Brain pericyte (primary cell): Measurements from ENCODE around the gene GPC6.

Experiments
- DNase-seq: peaks from one replicate; pipeline ENCODE4 v3.0.0-alpha.2; 2012; ENCODE audit warnings: low read depth, low spot score

GPC6 gene

DNA sequence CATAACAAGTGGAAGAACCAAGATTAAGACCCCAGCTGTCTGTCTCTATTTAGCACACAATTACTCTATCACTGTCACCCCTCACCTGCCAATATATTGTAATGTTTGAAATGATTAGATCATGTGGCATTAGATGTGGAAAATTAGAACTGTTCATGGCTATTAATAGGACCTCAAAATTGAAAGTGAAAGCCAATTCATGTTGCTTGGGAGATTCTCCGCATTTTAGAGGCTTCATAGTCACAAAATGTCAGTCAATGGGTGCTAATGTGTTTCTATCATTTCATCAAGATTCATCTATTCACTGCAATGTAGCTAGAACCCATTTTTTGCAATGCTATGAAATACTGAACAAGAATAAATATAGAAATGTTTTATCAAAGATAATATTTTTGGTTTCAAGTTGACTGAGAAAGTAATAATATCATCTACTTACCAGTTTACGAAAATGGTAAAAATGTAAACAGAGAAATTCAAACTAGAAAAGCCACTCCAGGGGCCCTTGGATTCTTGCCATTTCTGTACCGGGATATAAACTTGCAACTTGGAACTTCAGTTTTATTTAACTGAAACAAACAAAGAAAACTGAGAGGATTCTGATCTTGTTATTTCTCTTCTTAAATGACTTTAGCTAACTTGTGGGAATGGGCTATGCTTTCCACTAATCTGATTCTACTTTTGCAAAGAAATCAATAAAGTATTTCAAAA, 864.3 kb downstream of the GPC6 start:
- no peak for DNase-seq

DNA sequence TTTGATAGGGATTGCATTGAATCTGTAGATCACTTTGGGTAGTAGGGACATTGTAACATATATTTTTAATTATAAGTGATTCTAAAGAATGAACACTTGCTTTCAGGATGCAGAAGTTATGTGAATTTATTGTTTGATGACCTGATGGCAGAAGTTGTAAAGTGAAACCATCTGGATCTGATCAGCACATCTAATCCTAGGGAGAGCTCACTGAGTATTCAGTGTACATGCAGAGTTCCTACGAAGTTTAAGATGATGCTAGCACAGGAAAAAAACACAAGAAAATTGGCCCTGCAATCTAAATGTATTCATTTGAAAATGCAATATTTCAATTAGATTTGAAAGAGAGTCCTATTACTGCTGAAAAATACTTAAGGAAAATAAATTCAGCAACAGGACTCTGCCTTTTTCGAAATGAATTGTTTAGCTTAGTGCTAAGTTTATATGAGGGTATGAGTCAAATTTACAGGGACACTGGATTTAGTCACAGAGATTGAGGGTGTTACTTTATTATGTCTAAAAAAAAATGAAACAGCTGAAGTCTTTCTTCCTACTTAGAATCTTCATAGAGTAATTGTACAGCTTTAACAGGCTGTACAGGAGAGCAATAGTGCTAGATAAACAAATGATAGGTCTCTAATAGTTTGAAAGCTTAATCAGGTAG, 867.2 kb downstream of the GPC6 start:
- DNase-seq = no peak

GRCh38 chr13:94109715-94110374, 883.2 kb downstream of the GPC6 start:
- no peak for DNase-seq

GRCh38 chr13:94112227-94112626, 885.6 kb downstream of the GPC6 start:
- DNase-seq = no peak

GRCh38 chr13:94112731-94113130, 886.1 kb downstream of the GPC6 start:
- no peak for DNase-seq

DNA sequence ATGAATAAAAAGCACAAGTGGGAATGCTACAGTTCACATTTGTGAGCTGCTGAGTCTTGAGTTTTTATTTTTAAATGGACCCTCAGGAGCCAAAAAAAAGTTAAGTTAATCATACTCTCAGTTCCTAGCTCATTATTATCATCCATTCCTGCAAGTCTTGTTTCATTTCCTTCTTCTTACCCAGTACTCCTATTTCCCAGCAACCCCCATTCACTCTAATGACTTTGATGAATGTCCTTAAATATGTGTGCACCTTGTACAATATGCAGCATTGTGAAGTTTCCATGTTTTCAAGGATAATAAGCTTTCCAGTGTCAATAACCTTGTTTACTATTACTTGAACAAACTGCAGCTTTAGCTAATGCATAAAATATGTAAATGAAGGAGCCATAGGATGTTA, 886.6 kb downstream of the GPC6 start:
- DNase-seq = no peak

DNA sequence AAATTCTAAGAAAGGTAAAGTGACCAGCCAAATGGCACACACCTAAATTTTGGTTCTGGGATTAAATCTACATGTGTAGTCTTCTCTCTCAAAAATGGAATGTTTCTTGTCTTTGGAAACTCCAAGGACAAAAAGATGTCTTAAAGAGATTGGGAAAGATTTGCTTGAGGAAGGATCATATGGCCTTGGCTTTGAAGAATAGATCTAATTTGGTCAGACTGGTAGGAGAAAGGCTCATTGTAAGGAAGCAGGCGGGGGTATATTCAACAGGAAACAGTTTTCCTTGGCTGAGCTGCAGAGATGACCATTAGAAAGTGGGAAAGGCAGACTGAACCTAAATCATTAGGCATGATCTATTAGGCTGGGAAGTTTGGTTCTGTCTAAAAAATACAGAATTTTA, 887.6 kb downstream of the GPC6 start:
- no peak for DNase-seq

- no peak for DNase-seq
These were observed 888.4 kb downstream of the GPC6 start for GRCh38 chr13:94115054-94115453.

DNA sequence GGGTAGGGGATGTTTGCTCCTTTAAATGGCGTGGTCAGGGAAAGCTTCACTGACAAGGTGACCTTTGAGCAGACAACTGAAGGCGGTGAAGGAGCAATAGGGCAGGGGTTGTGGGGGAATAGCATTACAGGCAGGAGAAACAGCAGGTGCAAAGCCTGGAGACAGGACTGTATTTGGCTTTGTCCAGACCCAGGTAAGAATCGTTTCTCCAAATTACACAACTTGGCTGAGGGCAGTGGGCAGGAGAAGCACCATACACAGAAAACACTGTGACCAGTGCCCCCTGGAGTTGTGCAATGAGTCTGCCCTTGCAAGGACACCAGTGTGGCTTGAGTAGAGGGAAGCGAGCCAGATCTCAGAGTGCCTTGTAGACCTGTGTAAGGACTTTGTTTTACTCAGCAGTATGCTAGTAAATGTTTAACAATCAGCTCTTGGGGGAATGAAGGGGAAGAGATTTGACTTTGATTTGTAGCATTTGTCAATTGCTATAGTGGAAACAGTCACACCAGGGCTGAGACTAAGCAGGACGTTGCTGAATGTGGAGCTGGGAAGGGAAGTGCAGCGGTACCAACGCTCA, 892.8 kb downstream of the GPC6 start:
- no peak for DNase-seq

DNA sequence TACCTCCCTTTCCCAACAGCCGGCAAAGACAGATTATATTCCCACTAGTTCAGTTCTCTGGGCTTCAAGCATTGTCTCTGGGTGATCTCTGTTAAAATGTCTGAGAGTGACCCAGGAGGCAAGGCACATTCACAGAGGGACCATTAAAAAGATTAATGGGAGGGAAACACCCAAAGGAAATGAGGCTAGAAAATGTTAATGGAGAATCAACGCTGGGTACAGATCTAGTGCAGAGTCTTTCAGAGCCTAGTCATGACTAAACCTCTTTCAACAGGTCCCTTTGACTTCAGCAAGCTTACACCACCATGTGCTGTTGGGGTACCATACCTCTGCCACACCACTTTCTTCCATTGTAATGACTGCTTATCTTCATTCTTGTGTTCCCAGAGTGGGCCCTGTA, 894.3 kb downstream of the GPC6 start:
- DNase-seq = no peak

DNA sequence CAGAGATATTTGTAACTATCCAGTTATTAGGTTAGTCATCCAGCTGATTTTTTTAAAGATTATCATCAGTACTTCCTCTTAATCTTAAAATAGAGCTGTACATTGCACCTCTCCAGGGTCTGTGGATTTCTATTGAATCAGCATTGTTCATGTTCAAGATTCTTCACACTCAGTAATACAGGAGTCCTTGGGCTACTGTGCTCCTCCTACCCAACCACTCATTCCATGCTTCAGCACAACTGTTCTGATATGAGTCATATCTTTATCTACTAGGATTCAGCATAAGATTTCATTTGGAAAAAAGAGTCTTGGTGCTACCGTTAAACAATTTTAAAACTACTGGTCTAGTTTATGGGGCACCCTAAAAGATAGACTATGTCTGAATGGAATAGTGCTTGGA, 895.1 kb downstream of the GPC6 start:
- DNase-seq = no peak

DNA sequence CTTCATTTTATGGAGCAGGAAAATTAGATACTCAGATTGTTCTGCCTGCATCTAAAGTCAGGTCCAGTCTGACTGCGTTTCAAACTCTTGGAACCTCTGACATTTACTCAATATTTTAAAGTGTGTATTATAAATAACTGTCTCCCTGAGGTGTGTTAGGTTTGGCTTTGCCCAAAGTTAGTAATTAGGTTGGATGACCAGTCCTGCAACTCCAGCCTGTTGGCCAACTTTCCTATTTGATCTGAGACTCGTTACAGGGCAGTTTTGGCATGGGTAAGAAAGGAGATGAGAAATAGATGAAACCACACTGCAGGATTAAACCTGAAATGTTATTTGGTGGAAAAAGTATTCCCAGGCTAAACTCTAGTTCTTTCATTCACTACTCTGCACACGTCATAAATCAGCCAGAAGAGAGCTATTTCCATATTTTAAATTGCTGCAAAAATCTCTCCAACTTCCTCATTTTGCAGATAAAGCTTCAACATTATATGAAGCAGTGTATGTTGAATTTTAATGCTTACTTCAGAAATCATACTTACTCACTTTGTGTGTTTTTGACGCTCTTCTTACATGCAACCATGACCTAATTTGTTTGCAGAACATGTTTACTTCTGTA, 895.8 kb downstream of the GPC6 start:
- DNase-seq = no peak

- no peak for DNase-seq
These were observed 897.0 kb downstream of the GPC6 start for GRCh38 chr13:94123557-94123956.

DNA sequence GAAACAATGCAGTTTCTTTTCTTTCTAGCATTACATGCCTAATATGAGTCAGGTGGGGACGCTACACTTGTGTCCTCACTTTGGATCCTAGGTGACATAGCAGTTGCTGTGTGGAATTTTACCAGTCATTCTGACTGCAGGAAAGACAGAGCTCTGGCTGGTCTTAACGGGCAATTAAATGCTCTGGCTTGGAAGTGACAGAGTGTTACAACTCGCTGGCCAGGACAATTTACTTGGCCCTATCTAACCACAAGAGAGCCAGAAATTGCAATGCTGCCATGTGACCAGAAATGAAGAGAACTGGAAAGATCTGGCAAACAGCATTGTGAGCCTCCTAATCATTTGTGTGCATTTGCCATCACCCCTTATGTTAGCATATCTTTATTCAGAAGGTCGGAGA, 901.8 kb downstream of the GPC6 start:
- DNase-seq = no peak

- no peak for DNase-seq
These were observed 902.9 kb downstream of the GPC6 start for GRCh38 chr13:94129490-94129894.

DNA sequence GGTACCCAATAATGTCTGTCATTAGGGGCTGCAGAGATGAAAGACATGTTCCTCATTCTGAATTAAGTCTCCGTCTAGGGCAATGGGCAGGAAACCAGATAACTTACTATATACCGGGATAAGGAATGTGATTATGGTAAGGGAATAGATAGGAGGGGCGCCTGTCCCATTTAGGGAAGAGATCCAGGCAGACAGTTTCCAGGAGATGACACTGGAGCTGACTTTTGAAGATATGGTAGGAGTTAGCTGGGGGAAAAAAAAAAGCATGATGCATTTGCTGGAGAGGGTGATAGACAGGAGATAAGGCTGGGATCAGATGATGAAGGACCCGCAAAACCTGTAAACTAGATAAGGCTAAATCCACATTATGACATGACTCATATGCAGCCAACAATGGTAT, 912.2 kb downstream of the GPC6 start:
- no peak for DNase-seq

DNA sequence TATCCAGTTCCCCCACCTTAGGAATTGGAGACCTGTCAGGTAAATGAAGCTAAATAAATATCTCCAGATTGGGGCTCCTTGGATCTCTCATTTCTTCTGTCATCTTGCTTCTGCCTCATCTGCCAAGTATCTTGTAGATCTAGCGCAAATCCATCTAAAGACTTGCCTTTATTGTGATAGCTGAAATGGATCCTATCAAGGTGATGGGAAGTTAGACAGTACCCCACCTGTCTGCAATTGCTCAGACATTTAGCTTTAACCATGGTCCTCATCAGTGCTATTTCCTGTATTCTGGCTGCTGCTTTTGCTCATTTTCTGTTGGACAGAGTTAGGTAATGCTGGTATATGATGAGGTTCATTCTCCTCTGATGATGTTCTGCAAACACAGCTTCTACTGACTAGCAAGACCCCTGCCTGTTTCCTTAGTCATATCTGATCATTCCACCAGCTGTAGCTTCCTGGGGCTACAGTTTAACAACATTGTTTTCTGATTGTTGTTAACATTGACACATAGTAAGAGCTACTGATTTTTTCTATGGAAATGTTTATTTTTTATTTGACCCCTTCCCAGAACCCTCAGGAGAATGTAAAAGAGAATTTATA, 912.9 kb downstream of the GPC6 start:
- DNase-seq = peak; percentile 2

DNA sequence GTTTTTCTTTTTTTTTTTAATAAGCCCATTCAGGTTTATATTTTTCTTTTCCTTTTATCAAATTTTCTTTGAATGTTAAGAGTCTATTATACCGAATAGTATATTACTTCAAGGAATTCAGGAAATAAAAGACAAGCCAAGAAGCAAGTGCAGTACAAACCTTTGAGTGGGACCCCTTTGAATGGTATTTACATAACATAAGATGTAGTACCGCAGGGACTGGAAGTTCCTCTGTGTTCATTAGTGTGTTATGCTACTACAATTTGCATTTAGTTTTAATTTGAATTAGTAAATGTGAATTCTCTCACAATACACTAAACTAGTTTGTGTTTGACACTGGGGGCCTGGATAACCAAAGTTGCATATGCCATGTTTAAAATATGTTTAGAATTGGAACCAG, 913.4 kb downstream of the GPC6 start:
- no peak for DNase-seq

GRCh38 chr13:94140511-94140910, 913.9 kb downstream of the GPC6 start:
- DNase-seq = no peak

- DNase-seq = no peak
These were observed 917.2 kb downstream of the GPC6 start for GRCh38 chr13:94143624-94144350.

DNA sequence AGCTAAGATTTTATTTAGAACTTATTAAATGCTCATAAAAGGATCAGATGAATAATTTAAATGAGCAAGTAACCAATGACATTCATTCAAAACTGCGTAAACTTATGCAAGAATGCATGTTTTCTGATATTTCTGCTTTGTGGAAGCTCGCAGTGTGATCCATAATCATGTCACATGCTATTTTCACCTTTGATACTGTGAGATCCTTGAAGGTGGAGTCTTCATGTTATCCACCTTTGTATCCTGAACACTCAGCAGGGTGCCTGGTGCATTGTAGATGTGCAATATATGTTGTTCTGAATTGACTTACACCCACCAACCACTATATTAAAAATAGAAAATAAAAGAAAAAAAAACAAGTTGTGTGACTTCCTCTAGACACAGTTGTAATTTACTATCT, 919.4 kb downstream of the GPC6 start:
- no peak for DNase-seq
